Epithelial cell of esophagus (primary cell): Measurements from ENCODE around the gene CHST11.

Experiments used
- DNase-seq: peaks from one replicate; pipeline ENCODE4 v3.0.0; 2010; ENCODE audit warnings: low read depth
- H3K4me3 ChIP-seq: 2 replicates; pipeline ENCODE4 v1.5.1; 2011; ENCODE audit warnings: mild to moderate bottlenecking, low read length, control low read depth
- CTCF ChIP-seq: IDR thresholded peaks from 2 replicates; pipeline ENCODE4 v1.5.1; 2011; ENCODE audit warnings: low read depth, mild to moderate bottlenecking, low read length, control low read depth, inconsistent platforms; ENCODE audit not compliant: insufficient read depth; ENCODE audit errors: missing control alignments

The CHST11 gene

GRCh38 chr12:104748356-104748755, 291.6 kb downstream of the CHST11 start:
- H3K4me3 ChIP-seq = no peak overlapping the region
- TF ChIP-seq CTCF = no peak
- no peak for DNase-seq

- peak; percentile 78 for DNase-seq
- no peak overlapping the region for H3K4me3 ChIP-seq
- no peak for TF ChIP-seq CTCF
Measured at GRCh38 chr12:104748790-104749189, 292.0 kb downstream of the CHST11 start.

GRCh38 chr12:104749545-104749944, 292.8 kb downstream of the CHST11 start:
- no peak overlapping the region for H3K4me3 ChIP-seq

GRCh38 chr12:104750061-104750460, 293.3 kb downstream of the CHST11 start:
- no peak for TF ChIP-seq CTCF
- peak; percentile 67 for DNase-seq
- H3K4me3 ChIP-seq = no peak overlapping the region

More at GRCh38 chr12:104749545-104749944, 292.8 kb downstream of the CHST11 start:
- TF ChIP-seq CTCF = no peak
- no peak for DNase-seq

GRCh38 chr12:104751120-104751519, 294.4 kb downstream of the CHST11 start:
- TF ChIP-seq CTCF = no peak
- DNase-seq = no peak
- no peak overlapping the region for H3K4me3 ChIP-seq

- H3K4me3 ChIP-seq = no peak overlapping the region
- no peak for TF ChIP-seq CTCF
- DNase-seq = no peak
Measured at GRCh38 chr12:104751594-104751993, 294.8 kb downstream of the CHST11 start.

- DNase-seq = no peak
- no peak overlapping the region for H3K4me3 ChIP-seq
- no peak for TF ChIP-seq CTCF
Measured at GRCh38 chr12:104752016-104752415, 295.3 kb downstream of the CHST11 start.
